SK-N-SH treated with all-trans-retinoic acid at 6 μM for 48 hours (cell line): ENCODE measurements around the gene SSBP2.

ENCODE experiments used
- ARNTL ChIP-seq: fragments of 450-650 bp; formaldehyde crosslinking; IDR thresholded peaks from 2 replicates; pipeline ENCODE4 v1.5.0; 2020; ENCODE audit warnings: low read depth, mild to moderate bottlenecking, moderate library complexity, borderline replicate concordance
- PATZ1 ChIP-seq: fragments of 250-450 bp; sonication (Bioruptor Pico); IDR thresholded peaks from 2 replicates; pipeline ENCODE4 v1.8.0; 2020; ENCODE audit warnings: mild to moderate bottlenecking, moderate library complexity, borderline replicate concordance
- RARB ChIP-seq: fragments of 250-450 bp; sonication (Bioruptor Pico); IDR thresholded peaks from 2 replicates; pipeline ENCODE4 v1.8.0; 2021; ENCODE audit warnings: mild to moderate bottlenecking, moderate library complexity
- SNAI2 ChIP-seq: fragments of 250-450 bp; sonication (Bioruptor Pico); IDR thresholded peaks from 2 replicates; pipeline ENCODE4 v1.5.0; 2020; ENCODE audit warnings: mild to moderate bottlenecking, moderate library complexity
- TOX ChIP-seq: fragments of 250-450 bp; sonication (Bioruptor Pico); IDR thresholded peaks from 2 replicates; pipeline ENCODE4 v1.8.0; 2021; ENCODE audit warnings: mild to moderate bottlenecking, moderate library complexity, borderline replicate concordance
- ZFP30 ChIP-seq: fragments of 450-650 bp; formaldehyde crosslinking; IDR thresholded peaks from 2 replicates; pipeline ENCODE4 v1.5.0; 2022; ENCODE audit warnings: mild to moderate bottlenecking, moderate library complexity
- ZNF565 ChIP-seq: fragments of 450-650 bp; formaldehyde crosslinking; conservative IDR thresholded peaks from 2 replicates; pipeline ENCODE4 v1.5.0; 2020; ENCODE audit warnings: low read depth, mild to moderate bottlenecking, moderate library complexity
- ZNF70 ChIP-seq: fragments of 450-650 bp; formaldehyde crosslinking; IDR thresholded peaks from 2 replicates; pipeline ENCODE4 v1.5.0; 2020; ENCODE audit warnings: mild to moderate bottlenecking, moderate library complexity

GRCh38 chr5:81486711-81487110, 264.2 kb downstream of the SSBP2 start:
- TF ChIP-seq ZNF70 (CRISPR knock-in tag), result no peak
- TF ChIP-seq PATZ1 (CRISPR knock-in tag), result no peak
- TF ChIP-seq ZNF565 (CRISPR knock-in tag), result no peak
- no peak for TF ChIP-seq ARNTL (CRISPR knock-in tag)
- TF ChIP-seq RARB, result no peak
- no peak for TF ChIP-seq SNAI2
- no peak for TF ChIP-seq TOX (CRISPR knock-in tag)
- no peak for TF ChIP-seq ZFP30
